Measurements from ENCODE around the gene TMEM59L.
"Not testable (repeated sequence)": the region's sequence is repeated elsewhere in the genome, so short reads cannot be mapped to it uniquely, and the experiment has no call there.

Gene TMEM59L

GRCh38 chr19:18594824-18595373, 17.8 kb upstream of the TMEM59L start:
- no peak for TF ChIP-seq CTCF (IDR thresholded peaks at IDR 0.05; ENCODE audit: control insufficient read depth, insufficient read depth, low read depth, low read length, missing control alignments)
- peak overlapping the region; percentile 50 for H3K4me3 ChIP-seq (ENCODE audit: control insufficient read depth, low read depth, low read length)
- no peak for DNase-seq (ENCODE audit: low read depth)

- TF ChIP-seq CTCF (IDR thresholded peaks at IDR 0.05; ENCODE audit: control insufficient read depth, insufficient read depth, low read depth, low read length, missing control alignments), result no peak
- DNase-seq (ENCODE audit: low read depth), result no peak
- H3K4me3 ChIP-seq (ENCODE audit: control insufficient read depth, low read depth, low read length), result no peak overlapping the region
These were observed 17.2 kb upstream of the TMEM59L start for GRCh38 chr19:18595475-18595874.

- H3K4me3 ChIP-seq (ENCODE audit: control insufficient read depth, low read depth, low read length), result no peak overlapping the region
- no peak for DNase-seq (ENCODE audit: low read depth)
- TF ChIP-seq CTCF (IDR thresholded peaks at IDR 0.05; ENCODE audit: control insufficient read depth, insufficient read depth, low read depth, low read length, missing control alignments), result no peak
These were observed 15.9 kb upstream of the TMEM59L start for GRCh38 chr19:18596752-18597157.

- no peak for DNase-seq (ENCODE audit: low read depth)
- H3K4me3 ChIP-seq (ENCODE audit: control insufficient read depth, low read depth, low read length), result no peak overlapping the region
- TF ChIP-seq CTCF (IDR thresholded peaks at IDR 0.05; ENCODE audit: control insufficient read depth, insufficient read depth, low read depth, low read length, missing control alignments), result no peak
These were observed 14.6 kb upstream of the TMEM59L start for GRCh38 chr19:18597809-18598660.

- H3K4me3 ChIP-seq (ENCODE audit: control insufficient read depth, low read depth, low read length), result no peak overlapping the region
- DNase-seq (ENCODE audit: low read depth), result no peak
- TF ChIP-seq CTCF (IDR thresholded peaks at IDR 0.05; ENCODE audit: control insufficient read depth, insufficient read depth, low read depth, low read length, missing control alignments), result no peak
These were observed 13.2 kb upstream of the TMEM59L start for GRCh38 chr19:18599485-18599884.

- not testable (repeated sequence) for DNase-seq (ENCODE audit: low read depth); H3K4me3 ChIP-seq (ENCODE audit: control insufficient read depth, low read depth, low read length)
These were observed 11.8 kb upstream of the TMEM59L start for GRCh38 chr19:18600692-18601397.

GRCh38 chr19:18601875-18602274, 10.8 kb upstream of the TMEM59L start:
- no peak for TF ChIP-seq CTCF (IDR thresholded peaks at IDR 0.05; ENCODE audit: control insufficient read depth, insufficient read depth, low read depth, low read length, missing control alignments)
- no peak for DNase-seq (ENCODE audit: low read depth)
- no peak overlapping the region for H3K4me3 ChIP-seq (ENCODE audit: control insufficient read depth, low read depth, low read length)
